Measurements from ENCODE around the gene CPVL.

- TF ChIP-seq CTCF (conservative IDR thresholded peaks at IDR 0.05 in 1 of 2, IDR thresholded peaks at IDR 0.05 in 1 of 2; ENCODE audit: low read depth in 1 of 2, low read length in 2 of 2) (no peak), EZH2 (IDR thresholded peaks at IDR 0.05; ENCODE audit: low read length, missing control alignments) (no peak)
Observed at GRCh38 chr7:28973591-28973990, 172.7 kb downstream of the CPVL start.

Data from fibroblast of lung (primary cell).